Stimulated activated CD8-positive, alpha-beta memory T cell treated with anti-CD3 and anti-CD28 coated beads, Interleukin-15, amount 100 ng/mL, for 1 hour (primary cell): ENCODE measurements around the gene MEX3D.

Source experiments
- DNase-seq: peaks from one replicate; pipeline ENCODE4 v3.0.0-alpha.2; 2020; ENCODE audit warnings: low read depth

MEX3D gene

DNA sequence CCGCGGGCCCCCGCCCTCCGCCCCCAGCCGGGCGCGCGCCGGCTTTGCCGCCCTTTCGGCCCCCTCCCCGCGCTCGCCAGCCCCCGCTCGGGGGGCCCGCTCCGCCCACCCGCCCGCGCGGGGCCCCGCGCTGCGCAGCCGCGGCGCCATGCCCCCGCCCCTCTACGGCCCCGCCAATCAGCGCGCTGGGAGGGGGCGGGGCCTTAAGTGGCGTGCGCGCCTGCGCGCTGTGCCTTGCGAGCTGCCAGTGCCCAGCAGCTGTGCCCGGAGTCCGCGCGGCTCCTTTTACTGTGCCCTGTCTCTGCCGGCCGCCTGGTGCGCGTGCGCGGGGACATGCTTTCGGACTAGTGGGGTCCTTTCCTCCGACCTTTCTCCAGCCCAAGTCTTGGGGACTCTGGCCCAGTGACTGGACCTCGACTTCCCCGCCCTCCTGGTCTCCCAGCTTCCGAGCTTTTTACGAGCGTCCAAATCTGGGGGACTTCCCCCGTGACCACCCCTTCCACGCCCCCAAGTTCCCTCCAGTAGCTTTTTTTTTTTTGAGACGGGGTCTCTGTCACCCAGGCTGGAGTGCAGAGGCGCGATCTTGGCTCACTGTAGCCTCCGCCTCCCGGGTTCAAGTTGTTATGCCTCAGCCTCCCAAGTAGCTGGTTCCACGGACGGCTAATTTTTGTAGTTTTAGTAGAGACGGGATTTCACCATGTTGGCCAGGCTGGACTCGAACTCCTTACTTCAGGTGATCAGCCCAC is 24.8 kb upstream of the MEX3D start, which contains the start of gene MBD3:
TSS of gene MBD3 (minus strand) at position 111 of the 746 bp plus-strand sequence. CDS start 234 bp downstream, outside the sequence.
- peak; percentile 57 for DNase-seq

GRCh38 chr19:1592024-1592754 is 24.1 kb upstream of the MEX3D start:
- peak; percentile 45 for DNase-seq

DNA sequence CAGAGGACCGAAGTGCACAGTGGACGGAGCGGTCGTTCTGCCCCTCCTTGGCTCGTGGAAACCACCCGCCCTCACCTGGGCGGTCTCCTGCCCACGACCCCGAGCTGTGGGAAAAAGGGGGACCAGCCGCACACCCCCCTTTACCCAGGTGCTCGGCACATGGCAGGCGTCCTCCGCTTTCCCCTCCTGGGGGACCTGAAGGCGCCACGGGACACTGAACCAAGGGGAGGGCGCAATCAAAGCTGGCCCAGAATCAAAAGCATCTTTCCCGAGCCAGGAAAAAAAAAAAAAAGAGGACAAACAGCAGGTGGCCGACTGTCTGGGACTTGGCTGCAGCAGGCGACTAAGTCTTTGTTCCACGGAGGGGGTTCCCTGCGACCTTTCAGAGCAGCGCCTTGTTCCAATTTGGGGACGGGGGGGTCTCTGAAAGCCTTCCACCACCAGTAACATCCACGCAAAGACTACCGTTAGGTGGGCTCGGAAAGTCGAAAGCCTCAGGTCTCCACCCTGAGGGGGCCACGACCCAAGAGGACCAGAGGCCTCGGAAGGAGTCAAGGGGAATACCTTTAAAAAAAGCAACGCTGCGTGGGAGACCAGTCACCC is 23.4 kb upstream of the MEX3D start:
- no peak for DNase-seq

DNA sequence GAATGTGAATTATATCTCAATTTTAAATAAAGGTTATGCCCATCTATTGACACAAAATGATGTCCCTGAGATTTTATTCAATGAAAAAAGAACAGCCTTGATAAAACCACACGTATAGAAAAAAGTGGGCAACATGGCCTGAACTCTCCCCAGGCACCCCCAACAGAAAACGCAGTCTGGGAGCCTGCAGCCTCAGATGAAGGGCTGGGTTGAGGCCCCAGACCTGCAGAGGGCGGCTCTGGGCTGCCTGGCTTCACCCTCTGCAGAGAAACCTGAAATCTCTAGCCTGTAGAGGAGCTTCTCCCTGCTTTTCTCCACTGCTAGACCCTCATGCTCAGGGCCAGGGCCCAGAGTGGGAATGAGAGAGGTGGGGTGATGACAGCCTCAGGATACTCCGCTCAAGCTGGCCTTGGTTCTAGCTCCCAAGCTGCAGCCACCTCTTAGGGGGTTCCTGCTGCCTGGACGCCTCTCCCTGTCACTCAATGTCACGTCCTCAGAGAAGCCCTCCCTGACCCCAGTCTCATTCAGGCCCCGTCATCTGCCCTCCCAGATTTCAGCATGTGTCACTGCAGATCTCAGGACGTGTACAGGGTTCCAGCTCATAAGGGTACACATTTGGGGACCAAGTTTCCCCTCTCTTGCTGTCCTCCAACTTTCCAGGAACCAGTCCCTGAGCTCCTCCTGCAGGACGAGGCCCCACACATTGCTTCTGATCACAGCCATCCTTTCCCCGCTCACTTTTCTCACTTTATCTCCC is 22.7 kb upstream of the MEX3D start:
- no peak for DNase-seq

DNA sequence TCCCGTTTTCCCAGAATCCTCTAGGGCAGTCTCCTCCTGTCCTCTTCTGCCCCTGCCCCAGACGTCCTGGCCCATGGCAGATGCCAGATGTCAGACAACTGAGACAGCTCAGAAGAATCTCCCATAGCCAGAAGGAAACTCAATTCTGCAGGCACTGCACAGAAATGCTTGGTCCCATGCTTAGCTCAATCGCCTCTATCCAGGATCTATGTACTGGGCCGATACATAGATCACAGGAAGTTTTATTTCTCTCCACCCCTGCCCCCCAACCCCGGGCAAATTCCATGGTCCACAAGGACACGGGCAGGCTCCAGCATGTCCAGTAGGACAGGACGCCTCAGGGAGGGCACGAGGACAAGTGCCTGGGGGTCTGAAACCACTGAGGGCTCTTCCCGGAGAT is 19.7 kb upstream of the MEX3D start:
- no peak for DNase-seq

DNA sequence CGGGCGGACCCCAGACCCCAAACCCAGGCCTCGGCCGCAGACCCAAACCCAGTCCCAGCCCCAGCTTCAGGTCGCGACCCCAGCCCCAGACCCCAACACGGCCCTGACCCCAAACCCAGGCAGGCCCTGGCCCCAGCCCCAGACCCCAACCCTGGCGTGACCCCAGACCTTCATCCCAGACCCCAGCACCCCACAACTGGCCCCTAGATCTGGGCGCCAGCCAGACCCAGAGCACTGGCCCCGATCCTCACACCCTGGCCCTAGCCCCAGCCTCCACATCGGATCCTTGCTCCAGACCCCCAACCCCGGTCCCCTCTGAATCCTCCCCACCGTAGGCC is 17.1 kb upstream of the MEX3D start:
- DNase-seq, result no peak

- no peak for DNase-seq
These were observed 16.5 kb upstream of the MEX3D start for GRCh38 chr19:1584500-1585242.

GRCh38 chr19:1582201-1582600 is 14.1 kb upstream of the MEX3D start:
- DNase-seq, result no peak

GRCh38 chr19:1580957-1581356 is 12.8 kb upstream of the MEX3D start:
- no peak for DNase-seq

DNA sequence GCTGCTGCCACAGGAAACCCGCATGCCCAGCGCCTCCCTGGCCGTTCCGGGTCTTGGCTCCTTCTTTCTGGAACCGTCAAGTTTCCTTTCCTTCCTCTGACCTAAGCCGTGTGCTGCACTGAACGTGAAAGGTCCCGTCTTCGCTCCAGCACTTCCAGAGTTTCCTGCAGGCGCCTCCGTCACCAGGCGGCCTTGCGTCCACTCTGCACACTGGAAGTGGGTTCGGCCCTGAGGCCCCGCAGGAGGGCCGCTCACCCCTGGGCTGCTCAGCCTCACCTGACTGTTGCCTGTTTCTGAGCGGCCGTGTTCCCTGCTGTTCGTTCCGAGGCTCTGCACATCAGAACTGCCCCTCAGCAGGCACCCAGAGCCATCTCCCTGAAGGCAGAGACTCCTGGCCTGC is 12.3 kb upstream of the MEX3D start:
- DNase-seq, result no peak

GRCh38 chr19:1579222-1579621 is 11.1 kb upstream of the MEX3D start:
- DNase-seq, result no peak

- DNase-seq, result no peak
These were observed 9.9 kb upstream of the MEX3D start for GRCh38 chr19:1577929-1578618.

GRCh38 chr19:1577090-1577928 is 9.2 kb upstream of the MEX3D start:
- no peak for DNase-seq

DNA sequence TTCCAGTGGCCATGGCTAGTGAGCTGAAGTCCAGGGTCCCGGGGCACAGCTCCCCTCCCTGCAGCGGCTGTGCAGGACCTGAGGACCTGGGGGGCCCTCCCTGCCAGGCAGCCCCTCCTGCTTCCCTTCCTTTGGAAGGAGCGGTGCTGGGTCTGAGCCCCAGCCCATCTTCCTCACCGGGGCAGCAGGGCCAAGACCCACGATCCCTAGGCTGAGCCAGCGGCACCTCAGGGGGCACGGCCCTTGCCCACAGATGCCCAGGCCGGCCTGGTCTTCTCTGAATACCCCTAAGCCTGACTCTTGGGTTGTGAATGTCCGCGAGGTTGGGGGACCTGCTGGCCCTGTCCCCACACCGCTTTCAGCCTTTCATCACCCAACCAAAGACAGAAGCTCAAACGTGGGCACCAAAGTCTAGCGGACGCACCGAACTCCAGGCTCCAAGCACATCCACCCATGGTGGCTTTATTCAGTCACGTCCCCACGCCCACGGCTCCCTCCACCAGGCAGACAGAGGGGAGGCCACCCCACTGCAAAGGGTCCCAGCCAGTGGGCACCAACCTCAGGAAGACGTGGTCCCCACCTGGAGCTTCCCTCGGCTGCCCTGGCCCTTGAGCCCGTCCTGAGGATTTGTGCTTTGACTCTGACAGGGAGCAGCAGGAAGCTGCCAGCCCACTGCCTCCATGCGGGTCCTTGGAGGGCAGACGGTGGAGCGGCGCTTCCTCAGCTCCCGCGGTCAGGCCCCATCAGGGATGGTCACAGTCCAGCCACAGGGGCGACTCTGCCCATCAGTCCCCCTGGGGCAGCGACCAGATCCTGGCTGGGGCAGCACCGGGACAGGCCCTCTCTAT is 8.3 kb upstream of the MEX3D start:
- no peak for DNase-seq

DNA sequence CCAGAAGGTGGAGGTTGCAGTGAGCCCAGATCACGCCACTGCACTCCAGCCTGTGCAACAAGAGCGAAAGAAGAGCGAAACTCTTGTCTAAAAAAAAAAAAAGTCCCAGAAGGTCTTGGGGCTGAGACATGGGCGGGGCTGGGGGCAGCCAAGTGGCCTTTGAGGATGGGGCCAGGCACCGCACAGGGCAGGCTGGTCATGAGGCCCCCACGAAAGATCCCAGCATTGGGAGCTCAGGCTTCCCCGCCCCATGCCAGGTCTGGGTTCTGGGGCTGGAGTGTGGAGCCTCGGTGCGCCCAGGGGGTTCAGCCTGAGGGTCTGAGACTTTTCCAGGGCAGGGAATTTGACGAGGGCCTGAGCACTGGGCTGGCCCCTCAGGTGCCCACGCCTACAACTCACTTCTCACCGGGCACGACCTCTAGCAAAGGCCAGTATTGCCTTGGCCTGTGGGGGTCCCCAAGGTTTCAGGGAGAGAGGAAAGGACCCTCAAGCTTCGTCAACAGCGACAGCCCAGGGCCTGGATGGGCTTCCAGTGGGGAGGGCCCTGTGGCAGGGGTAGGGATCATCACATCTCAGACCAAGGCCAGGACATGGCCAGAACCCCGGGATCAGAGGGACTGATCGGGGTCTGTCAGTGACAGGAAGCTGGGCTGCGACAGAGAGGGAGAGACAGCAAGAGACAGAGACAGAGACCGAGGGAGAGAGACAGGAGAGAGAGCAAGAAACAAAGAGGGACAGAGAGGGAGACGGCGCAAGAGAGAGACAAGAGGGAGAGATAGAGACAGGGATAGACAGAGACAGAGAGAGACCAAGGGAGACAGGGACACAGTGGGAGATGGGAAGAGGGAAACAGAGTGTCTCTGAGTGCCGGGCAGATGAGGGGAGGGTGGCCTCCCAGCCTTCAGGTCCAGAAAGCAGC is 7.5 kb upstream of the MEX3D start:
- no peak for DNase-seq

- no peak for DNase-seq
These were observed 6.4 kb upstream of the MEX3D start for GRCh38 chr19:1574354-1575136.

GRCh38 chr19:1572795-1573194 is 4.7 kb upstream of the MEX3D start:
- no peak for DNase-seq
